ENCODE data around the gene SAFB. TPM values are rescaled to one million over a fixed set of nuclear protein-coding genes. Genes with fewer than 3 reads are reported as not detected.

The SAFB gene
- total and polyA plus RNA-seq, 2 of the 13 experiments (the other 11 are each of a cell fraction or from before 2014, with no cell fraction given): 21.0 to 28.4 TPM

DNA sequence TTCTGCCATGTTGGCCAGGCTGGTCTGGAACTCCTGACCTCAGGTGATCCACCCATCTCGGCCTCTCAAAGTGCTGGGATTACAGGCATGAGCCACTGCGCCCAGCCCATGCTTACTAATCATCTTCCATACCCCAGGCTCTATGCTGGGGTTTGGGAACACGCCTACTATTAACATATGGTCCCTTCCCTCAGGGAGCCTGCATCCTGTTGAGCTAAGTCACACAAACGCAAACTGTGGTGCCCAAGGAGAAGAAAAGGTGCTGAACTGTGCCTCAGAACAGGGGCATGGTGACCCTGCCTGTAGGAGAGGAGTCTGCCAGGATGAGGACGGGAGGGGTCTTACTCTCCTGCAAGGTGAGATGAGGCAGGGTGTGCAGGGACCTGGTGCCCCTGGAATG, 51.8 kb downstream of the SAFB start:
- no peak overlapping the region for H3K4me3 ChIP-seq (replicated peaks in 1 of 3; ENCODE audit: insufficient read depth in 1 of 3, low read depth in 2 of 3, low read length in 3 of 3)
- CTCF ChIA-PET (ENCODE audit: low intra/inter-chr PET ratio, low total read pairs): no interaction called here
- no peak for TF ChIP-seq POLR2AphosphoS2 (IDR thresholded peaks at IDR 0.05; ENCODE audit: low read depth, low read length)
- no peak for TF ChIP-seq HOXA9 (CRISPR knock-in tag; IDR thresholded peaks at IDR 0.05; ENCODE audit: borderline replicate concordance)
- no peak for TF ChIP-seq ZNF770 (CRISPR knock-in tag; IDR thresholded peaks at IDR 0.05)
- TF ChIP-seq POLR2G (IDR thresholded peaks at IDR 0.05; ENCODE audit: low read depth, low read length): 0 out of 2 replicates have a peak, but pooled peaks have one; percentile 1
- BruUV-seq (replicated peaks): no TSS peak
- WGBS (ENCODE audit: low lambda C conversion rate): 98% methylated on average over 5 of the region's 5 CpGs
- H3K9ac ChIP-seq (ENCODE audit: insufficient read depth, low read depth, low read length): no peak overlapping the region
- ATAC-seq (no peak), FAIRE-seq (no peak), DNase-seq (ENCODE audit: low spot score) (no peak)
- POLR2A ChIA-PET: no interaction called here
- intact Hi-C loops (cut with micrococcal nuclease; ENCODE audit: unreplicated experiment) (no loop called here), in situ Hi-C loops (cut with HindIII; ENCODE audit: extremely low pct_ligation_motif_present, low pct_unique_long_range_greater_than_20kb) (no loop called here)
- H3K4me1 ChIP-seq (ENCODE audit: insufficient read depth, low read length): peaks cover 15% of the 10 kb centered on the region
- H3K27ac ChIP-seq (ENCODE audit: extremely low read length, insufficient read depth, low read length): no peak overlapping the region
- no peaks in the 10 kb centered on the region for H3K9me3 ChIP-seq (ENCODE audit: low read length)
- no peaks in the 10 kb centered on the region for H4K20me1 ChIP-seq (ENCODE audit: insufficient read depth, low read length)
- no peaks in the 10 kb centered on the region for H3K27me3 ChIP-seq (ENCODE audit: control insufficient read depth in 1 of 2, insufficient read depth in 2 of 2, low read length in 2 of 2)
- H3K79me2 ChIP-seq (ENCODE audit: insufficient read depth, low read length): peaks cover 3% of the 10 kb centered on the region
- no peak overlapping the region for H3K4me2 ChIP-seq (ENCODE audit: low read depth, low read length)
- H3K36me3 ChIP-seq (replicated peaks in 1 of 2; ENCODE audit: control insufficient read depth in 1 of 2, insufficient read depth in 2 of 2, low read length in 2 of 2): peaks cover 2 to 7% of the 10 kb centered on the region in 2 experiments; a peak in 3 of 5 replicates
- no peak overlapping the region for H2AFZ ChIP-seq (ENCODE audit: low read length)

DNA sequence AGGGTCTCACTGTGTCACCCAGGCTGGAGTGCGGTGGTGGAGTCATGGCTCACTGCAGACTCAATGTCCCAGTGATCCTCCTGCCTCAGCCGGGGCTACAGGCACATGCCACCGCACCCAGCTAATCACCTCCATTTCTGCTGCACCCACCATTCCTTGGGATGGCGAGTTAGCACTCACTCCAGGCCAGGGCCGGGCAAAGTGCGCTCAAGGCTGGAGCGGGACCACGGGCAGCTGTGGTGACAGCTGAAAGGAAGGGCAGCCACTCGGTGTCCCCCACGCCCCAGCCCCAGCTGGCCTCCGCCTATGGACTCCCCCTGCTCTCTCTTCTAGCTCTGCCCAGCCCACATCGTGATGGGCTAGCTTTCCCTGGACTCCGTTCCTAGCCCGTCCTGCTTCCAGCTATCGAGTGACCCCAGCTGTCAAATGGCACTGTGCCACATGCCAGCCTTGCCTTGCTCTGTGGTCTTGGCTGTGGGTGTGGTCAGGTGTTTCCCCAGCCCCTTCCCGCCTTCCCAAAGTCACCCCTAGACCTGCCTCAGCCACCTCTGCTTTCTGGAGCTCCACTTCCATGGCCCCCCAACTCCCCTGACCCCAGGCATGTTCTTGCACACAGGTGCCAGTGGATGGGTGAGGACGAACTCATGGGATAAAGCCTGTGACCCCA, 53.4 kb downstream of the SAFB start:
- TF ChIP-seq POLR2G (IDR thresholded peaks at IDR 0.05; ENCODE audit: low read depth, low read length) (peak; percentile 31; the same call in 1 of the 2 replicates), ZBTB38 (CRISPR knock-in tag; IDR thresholded peaks at IDR 0.05) (0 out of 2 replicates have a peak, but pooled peaks have one; percentile 63), AGO2 (optimal IDR thresholded peaks at IDR 0.05; ENCODE audit: low read depth, low read length) (peak; percentile 27), POLR2A (IDR thresholded peaks at IDR 0.05; ENCODE audit: insufficient read depth in 1 of 2, low read depth in 2 of 2, low read length in 2 of 2) (0 out of 4 replicates have a peak, but pooled peaks of 1 of the 2 experiments have one; percentile 29), AGO1 (IDR thresholded peaks at IDR 0.05; ENCODE audit: low read depth, low read length, poor library complexity, severe bottlenecking) (peak; percentile 44), ZNF552 (CRISPR knock-in tag; IDR thresholded peaks at IDR 0.05; ENCODE audit: borderline replicate concordance) (no peak)
- no peaks in the 10 kb centered on the region; a peak in 1 of 5 replicates for H3K27me3 ChIP-seq (ENCODE audit: control insufficient read depth in 1 of 2, insufficient read depth in 2 of 2, low read length in 2 of 2)
- DNase-seq (ENCODE audit: low spot score) (no peak), ATAC-seq (no peak), FAIRE-seq (no peak)
- peaks cover 0 to 5% of the 10 kb centered on the region in 2 experiments; a peak in 2 of 5 replicates for H3K36me3 ChIP-seq (replicated peaks in 1 of 2; ENCODE audit: control insufficient read depth in 1 of 2, insufficient read depth in 2 of 2, low read length in 2 of 2)
- CTCF ChIA-PET (ENCODE audit: low intra/inter-chr PET ratio, low total read pairs): no interaction called here
- intact Hi-C loops (cut with micrococcal nuclease; ENCODE audit: unreplicated experiment): no loop called here
- POLR2A ChIA-PET: interaction anchor here (0.7 kb wide), 1 partner anchor 14 kb away, joined by 3 read pairs; the partner anchor contains the start of gene RPL36
- no peaks in the 10 kb centered on the region for H4K20me1 ChIP-seq (ENCODE audit: insufficient read depth, low read length)
- no peak overlapping the region for H3K9ac ChIP-seq (ENCODE audit: insufficient read depth, low read depth, low read length)
- H3K9me3 ChIP-seq (ENCODE audit: low read length): no peaks in the 10 kb centered on the region
- WGBS (ENCODE audit: low lambda C conversion rate): 85% methylated on average over 12 of the region's 17 CpGs
- H3K4me1 ChIP-seq (ENCODE audit: insufficient read depth, low read length): peaks cover 19% of the 10 kb centered on the region
- H3K4me3 ChIP-seq (replicated peaks in 1 of 3; ENCODE audit: insufficient read depth in 1 of 3, low read depth in 2 of 3, low read length in 3 of 3): no peak overlapping the region
- no TSS peak for BruUV-seq (replicated peaks)
- H3K27ac ChIP-seq (ENCODE audit: extremely low read length, insufficient read depth, low read length): no peak overlapping the region
- no peak overlapping the region for H3K4me2 ChIP-seq (ENCODE audit: low read depth, low read length)
- H2AFZ ChIP-seq (ENCODE audit: low read length): no peak overlapping the region
- peaks cover 7% of the 10 kb centered on the region for H3K79me2 ChIP-seq (ENCODE audit: insufficient read depth, low read length)
- in situ Hi-C loops (cut with HindIII; ENCODE audit: extremely low pct_ligation_motif_present, low pct_unique_long_range_greater_than_20kb): no loop called here
